Lower lobe of right lung (tissue), 2 donors: ENCODE results near the gene SPATS2. TPM values are rescaled to one million over a fixed set of nuclear protein-coding genes. Genes with fewer than 3 reads are reported as not detected.

Experiments
- ATAC-seq, 2 donors: fragments of 200-7000 bp; cut with Tn5 transposase; one replicate each; pipeline ENCODE4 v1.9.1; 2020 to 2022; ENCODE audit warnings: mild to moderate bottlenecking in 2 of 2, moderate library complexity in 2 of 2
- DNase-seq: peaks from one replicate; pipeline ENCODE4 v3.0.0-alpha.2; 2020
- H3K27ac ChIP-seq: fragments of 200-600 bp; one replicate; pipeline ENCODE4 v1.8.0; 2022
- H3K27me3 ChIP-seq: fragments of 200-600 bp; one replicate; pipeline ENCODE4 v1.8.0; 2022; ENCODE audit warnings: low read depth
- H3K36me3 ChIP-seq: fragments of 200-600 bp; one replicate; pipeline ENCODE4 v1.8.0; 2022; ENCODE audit warnings: mild to moderate bottlenecking
- H3K4me1 ChIP-seq: fragments of 200-600 bp; one replicate; pipeline ENCODE4 v1.8.0; 2022
- H3K4me3 ChIP-seq: fragments of 200-600 bp; one replicate; pipeline ENCODE4 v1.8.0; 2022; ENCODE audit warnings: mild to moderate bottlenecking
- H3K9me3 ChIP-seq: fragments of 200-600 bp; one replicate; pipeline ENCODE4 v1.8.0; 2022
- intact Hi-C: fragments of 100-400 bp; cut with DNase I; formaldehyde crosslinking; loops from one replicate; pipeline ENCODE4 v1.11.0; 2022
- total RNA-seq: library from RNA; stranded (reverse); fragmentation: NEBNext Ultra II Directional; extraction: Animal tissue kit (Norgen Biotek cat#: 25700); gene quantifications from one replicate; pipeline ENCODE4 v1.2.1, GENCODE V29; 2021
- TF ChIP-seq, protein P1 (sequence below): fragments of 200-600 bp; IDR thresholded peaks from one replicate; pipeline ENCODE4 v1.8.0; 2022; ENCODE audit warnings: antibody characterized with exemption, mild to moderate bottlenecking
- donor health status: DM: no; HTN: yes; CAD: no; lungs with severe emphysema.

The SPATS2 gene
- total RNA-seq, 1 donor from 2014 or later: 17.3 TPM

DNA sequence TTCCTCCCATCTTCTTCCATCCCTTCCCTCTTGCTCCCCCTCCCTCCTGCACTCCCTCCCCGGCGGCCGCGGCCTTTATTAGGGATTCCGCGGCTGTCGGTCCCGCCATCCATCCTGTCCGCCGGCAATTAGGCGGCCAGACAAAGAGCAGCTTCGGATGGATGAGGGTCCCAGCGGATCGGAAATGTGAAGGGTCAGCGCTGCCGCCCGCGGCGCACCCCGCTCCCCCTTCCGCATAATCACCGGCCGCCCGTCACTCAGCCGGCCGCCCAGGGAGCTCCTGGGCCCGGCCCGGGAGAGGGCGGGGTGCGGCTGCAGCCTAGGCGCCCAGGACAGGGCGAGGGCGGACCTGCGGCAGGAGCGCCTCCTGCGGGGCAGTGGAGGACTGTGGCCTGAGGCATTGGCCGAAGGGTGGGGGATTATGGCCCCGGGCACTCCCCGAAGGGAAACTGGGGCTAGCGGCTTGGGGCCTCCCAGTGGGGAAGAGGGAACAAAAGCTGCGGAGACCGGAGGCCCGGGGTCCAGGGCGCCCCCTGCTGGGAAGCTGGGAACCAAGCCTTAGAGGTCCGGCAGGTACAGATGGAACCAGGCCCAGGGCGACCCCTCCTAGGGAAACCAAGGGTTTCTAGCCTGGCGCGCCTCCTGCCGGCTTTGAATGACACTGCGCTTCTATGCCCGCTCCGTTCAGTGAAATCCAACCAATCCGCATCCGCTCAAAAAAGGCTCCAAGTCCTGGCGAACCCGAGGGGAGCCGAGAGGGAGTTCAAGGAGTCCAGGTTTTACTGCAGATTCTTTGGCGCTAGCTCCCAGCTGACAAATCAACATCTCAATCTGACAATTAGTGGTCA, 25.0 kb upstream of the SPATS2 start:
- TF ChIP-seq, protein P1, sequence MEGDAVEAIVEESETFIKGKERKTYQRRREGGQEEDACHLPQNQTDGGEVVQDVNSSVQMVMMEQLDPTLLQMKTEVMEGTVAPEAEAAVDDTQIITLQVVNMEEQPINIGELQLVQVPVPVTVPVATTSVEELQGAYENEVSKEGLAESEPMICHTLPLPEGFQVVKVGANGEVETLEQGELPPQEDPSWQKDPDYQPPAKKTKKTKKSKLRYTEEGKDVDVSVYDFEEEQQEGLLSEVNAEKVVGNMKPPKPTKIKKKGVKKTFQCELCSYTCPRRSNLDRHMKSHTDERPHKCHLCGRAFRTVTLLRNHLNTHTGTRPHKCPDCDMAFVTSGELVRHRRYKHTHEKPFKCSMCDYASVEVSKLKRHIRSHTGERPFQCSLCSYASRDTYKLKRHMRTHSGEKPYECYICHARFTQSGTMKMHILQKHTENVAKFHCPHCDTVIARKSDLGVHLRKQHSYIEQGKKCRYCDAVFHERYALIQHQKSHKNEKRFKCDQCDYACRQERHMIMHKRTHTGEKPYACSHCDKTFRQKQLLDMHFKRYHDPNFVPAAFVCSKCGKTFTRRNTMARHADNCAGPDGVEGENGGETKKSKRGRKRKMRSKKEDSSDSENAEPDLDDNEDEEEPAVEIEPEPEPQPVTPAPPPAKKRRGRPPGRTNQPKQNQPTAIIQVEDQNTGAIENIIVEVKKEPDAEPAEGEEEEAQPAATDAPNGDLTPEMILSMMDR: peak; percentile 82
- ATAC-seq: peak; percentile 71 to 78
- peak overlapping the region; percentile 54 for H3K4me3 ChIP-seq
- intact Hi-C loops: no loop called here
- peak; percentile 86 for DNase-seq
- H3K36me3 ChIP-seq: no peaks in the 10 kb centered on the region
- peaks cover 84% of the 10 kb centered on the region for H3K27me3 ChIP-seq
- no peaks in the 10 kb centered on the region for H3K9me3 ChIP-seq
- peaks cover 50% of the 10 kb centered on the region for H3K4me1 ChIP-seq
- no peak overlapping the region for H3K27ac ChIP-seq

DNA sequence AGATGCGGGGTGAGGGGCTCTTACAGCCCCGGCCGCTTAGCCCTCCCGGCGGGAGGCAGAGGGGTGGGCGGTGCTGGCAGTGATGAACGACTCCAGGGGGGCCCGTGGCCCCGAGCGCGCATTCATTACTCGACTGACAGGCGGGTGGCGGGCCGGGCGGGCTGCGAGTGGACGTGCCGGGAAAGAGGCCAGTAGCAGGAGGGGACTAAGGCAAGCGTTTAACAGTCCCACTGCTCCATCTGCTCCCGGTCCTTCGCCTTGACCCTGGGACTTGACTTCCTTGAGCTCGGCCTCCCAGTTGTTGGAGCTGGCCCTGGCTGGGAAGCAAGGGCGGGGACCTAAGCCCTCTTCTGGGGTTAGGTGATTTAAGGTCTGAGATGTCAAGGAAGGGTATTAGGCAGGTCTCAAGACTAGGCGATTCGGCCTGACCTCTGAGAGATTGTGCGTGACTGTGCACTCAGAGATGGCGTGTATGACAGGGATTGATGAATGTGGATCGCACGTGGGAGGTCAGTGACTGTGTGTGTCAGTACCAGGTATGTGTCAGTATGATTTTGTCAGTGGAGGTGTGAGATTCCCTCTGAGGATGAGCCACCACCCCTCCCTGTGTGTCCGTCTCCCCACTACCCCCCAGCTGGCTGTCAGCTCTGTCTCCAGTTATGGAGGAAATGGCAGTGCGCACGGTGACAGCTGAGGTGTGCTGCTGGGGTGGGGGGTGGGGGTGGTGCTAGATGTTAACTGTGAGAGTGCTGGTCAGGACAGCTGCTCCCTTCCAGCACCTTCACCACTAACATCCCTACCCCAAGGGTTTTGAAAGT, 24.1 kb upstream of the SPATS2 start:
- Histone ChIP-seq H3K9me3 (no peaks in the 10 kb centered on the region), H3K27me3 (peaks cover 86% of the 10 kb centered on the region), H3K36me3 (no peaks in the 10 kb centered on the region), H3K4me1 (peaks cover 57% of the 10 kb centered on the region), H3K4me3 (peak overlapping the region; percentile 54), H3K27ac (no peak overlapping the region)
- intact Hi-C loops: no loop called here
- DNase-seq: no peak
- ATAC-seq: no peak
- TF ChIP-seq, protein P1: no peak

DNA sequence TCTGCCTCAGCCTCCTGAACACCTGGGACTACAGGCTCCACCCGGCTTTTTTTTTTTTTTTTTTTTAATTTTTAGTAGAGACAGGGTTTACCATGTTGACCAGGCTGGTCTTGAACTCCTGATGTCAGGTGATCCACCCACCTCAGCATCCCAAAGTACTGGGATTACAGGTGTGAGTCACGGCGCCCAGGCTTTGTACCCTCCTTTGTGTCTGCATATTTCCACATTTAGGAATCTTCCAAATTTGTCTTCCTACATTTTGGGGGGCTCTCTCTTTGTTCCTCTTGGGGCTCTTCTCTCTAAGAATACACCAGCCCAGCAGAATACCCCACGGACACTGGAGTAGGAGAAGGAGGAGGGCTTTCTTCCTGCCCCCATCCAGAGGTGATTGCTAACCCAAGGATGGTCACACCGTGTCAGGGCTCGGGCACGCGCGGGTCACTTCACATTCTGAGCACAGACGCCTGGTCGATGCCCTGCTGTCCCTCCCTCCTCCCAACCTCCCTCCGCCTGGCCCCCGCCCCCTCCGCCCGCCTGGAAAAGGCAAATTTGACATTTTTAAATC, 22.7 kb upstream of the SPATS2 start:
- peaks cover 86% of the 10 kb centered on the region for H3K27me3 ChIP-seq
- intact Hi-C loops: no loop called here
- DNase-seq: no peak
- H3K9me3 ChIP-seq: no peaks in the 10 kb centered on the region
- H3K4me1 ChIP-seq: peaks cover 59% of the 10 kb centered on the region
- no peak overlapping the region for H3K27ac ChIP-seq
- TF ChIP-seq, protein P1: no peak
- H3K36me3 ChIP-seq: no peaks in the 10 kb centered on the region
- ATAC-seq: no peak
- no peak overlapping the region for H3K4me3 ChIP-seq

DNA sequence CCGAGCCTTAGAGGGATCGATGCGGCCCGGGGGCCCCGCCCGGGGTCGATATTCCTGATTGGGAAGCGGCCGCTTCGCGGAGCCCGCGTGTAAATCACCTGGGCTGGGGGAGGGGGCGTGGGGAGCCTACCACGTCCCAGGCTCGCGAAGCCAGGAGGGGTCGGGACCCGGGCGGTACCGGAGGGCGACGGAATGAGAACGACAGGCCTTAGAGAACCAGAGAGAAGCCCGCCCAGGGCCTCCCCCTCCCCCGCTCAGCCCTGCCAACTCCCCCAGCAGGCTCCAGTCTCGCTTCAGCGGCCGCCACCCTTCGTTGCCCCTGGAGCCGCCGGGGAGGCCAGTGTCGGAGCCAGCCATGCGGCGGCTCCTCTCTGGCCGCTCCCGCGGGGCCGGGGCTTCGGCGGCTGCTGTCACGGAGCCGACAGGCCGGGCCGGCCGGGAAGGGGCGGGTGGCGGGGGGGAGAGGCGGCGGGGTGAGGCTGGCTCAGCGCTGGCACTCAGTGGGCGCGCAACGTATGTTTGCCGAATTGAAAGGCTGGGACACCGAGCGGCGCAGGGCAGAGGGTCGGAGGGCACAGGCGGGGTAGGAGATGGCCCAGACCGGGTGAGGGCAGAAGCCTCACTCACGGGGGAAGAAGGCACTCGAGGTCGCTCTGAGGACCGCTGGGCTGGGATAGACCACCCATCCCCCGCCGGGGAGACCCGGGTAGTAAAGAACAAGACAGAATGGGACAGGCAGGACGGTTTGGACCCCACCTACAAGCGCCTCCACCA, 22.0 kb upstream of the SPATS2 start:
- H3K9me3 ChIP-seq: no peaks in the 10 kb centered on the region
- H3K27ac ChIP-seq: no peak overlapping the region
- H3K4me1 ChIP-seq: peaks cover 59% of the 10 kb centered on the region
- no peak for DNase-seq
- TF ChIP-seq, protein P1: no peak
- peak overlapping the region; percentile 45 for H3K4me3 ChIP-seq
- peak in 1 of 2 donors; percentile 26 for ATAC-seq
- intact Hi-C loops: no loop called here
- H3K27me3 ChIP-seq: peaks cover 89% of the 10 kb centered on the region
- H3K36me3 ChIP-seq: no peaks in the 10 kb centered on the region
